Erythroblast (primary cell): ENCODE data around the gene TIMP3.

ENCODE experiments used
- DNase-seq, 2 experiments: peaks; one replicate each; lab custom pipeline; 2025; lab: John Stamatoyannopoulos, UW
- GATA1 ChIP-seq: IDR thresholded peaks from 2 replicates; pipeline ENCODE4 v1.6.1; 2011; ENCODE audit warnings: low read depth, mild to moderate bottlenecking, control low read depth, low read length, moderate library complexity
- POLR2A ChIP-seq: IDR thresholded peaks from 2 replicates; pipeline ENCODE4 v1.6.1; 2011; ENCODE audit warnings: mild to moderate bottlenecking, low read length

Gene TIMP3

DNA sequence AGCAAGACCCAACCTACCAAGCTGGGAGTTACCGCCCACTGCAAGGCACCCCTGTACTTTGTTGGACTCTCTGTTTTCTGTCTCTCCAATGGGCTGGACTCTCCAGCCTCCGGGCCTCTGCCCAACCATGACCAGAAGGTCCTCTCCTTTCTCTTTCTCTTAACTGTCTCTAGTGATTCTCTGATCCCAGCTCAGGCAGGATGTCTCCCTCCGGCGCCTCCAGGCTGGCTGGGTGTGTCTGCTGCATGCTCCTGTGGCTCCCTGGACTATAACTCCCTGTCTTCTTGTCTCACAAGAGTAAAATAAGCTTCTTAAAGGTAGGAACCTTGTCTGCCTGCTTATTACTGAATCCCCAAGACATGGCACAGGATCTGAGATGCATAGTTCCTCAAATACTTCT, 36.3 kb downstream of the TIMP3 start:
- DNase-seq, result no peak

DNA sequence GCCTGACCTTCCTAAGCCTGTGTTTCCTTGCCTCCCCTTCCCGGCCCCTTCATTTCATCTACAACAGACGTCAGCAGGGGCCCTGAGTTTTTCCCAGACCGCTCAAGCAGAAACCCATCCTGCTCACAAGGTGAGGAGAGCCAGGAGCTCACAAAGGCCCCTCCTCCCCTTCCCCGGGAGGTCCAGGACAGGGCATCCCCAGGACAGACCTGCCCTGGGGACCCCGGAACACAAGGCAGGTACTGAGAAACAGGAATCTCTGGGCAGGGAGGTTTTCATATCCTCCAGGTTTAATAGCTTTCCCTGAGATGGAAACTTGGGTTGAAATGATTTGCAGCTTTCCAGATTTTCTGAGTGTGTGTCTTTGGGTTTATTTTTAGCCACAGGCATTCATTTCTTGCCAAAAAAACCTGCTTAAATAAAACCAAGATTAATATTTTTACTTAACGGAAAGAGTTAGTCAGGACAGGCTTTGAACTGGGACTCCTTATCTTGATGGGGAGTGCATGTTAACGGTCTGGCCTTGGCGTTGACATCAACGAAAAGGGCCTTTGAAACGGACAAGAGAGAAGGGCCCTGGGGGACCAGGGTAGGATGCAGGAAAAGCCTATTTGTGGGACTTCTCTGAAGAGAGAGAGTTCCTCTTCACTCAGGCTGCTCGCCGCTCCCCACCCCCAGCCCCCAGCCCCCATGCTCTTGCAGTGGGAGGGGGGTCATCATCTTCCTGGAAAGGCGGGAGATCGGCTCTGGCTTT, 38.5 kb downstream of the TIMP3 start:
- peak; percentile 45 to 57 for DNase-seq
- TF ChIP-seq POLR2A (no peak), GATA1 (no peak)

More for the DNA sequence above, 36.3 kb downstream of the TIMP3 start:
- TF ChIP-seq POLR2A, result no peak
- TF ChIP-seq GATA1, result no peak

DNA sequence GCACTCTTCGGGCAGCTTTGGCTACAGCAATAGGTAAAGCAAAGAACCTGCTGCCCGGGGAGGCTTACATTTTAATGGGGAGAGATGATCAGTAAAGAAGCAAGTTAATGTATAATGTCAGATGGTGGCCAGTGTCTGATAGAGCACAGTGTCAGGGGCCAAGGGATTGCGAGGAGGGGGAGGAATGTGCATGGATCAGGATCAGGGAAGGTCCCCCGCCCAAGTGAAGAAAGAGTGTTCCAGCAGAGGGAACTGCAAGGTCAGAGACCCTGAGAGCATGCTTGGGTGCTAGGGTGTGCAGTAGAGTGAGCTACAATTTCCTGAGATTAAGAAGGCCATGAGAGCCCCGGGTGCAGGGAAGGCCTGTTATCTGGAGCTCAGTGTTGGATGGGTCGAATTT, 39.7 kb downstream of the TIMP3 start:
- DNase-seq, result no peak
- no peak for TF ChIP-seq GATA1

DNA sequence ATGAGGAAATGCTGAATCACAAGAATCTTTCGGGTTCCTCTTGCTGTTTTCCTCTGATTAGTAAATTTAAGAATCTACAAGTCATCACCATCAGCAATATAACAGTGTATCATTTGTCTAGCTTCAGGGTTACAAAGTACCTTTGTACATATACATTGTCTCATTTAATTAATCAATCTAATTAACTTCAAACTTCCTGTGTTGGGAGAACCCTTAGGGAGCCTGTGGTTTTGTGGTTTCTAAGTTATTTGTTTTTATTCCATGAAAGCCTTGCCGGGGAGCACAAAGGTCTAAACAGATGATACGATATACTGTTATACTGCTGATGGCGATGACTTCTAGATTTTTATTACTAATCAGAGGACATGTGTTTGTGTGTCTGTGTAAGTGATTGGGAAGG, 41.0 kb downstream of the TIMP3 start:
- no peak for DNase-seq
- TF ChIP-seq POLR2A, result no peak
- TF ChIP-seq GATA1, result no peak

DNA sequence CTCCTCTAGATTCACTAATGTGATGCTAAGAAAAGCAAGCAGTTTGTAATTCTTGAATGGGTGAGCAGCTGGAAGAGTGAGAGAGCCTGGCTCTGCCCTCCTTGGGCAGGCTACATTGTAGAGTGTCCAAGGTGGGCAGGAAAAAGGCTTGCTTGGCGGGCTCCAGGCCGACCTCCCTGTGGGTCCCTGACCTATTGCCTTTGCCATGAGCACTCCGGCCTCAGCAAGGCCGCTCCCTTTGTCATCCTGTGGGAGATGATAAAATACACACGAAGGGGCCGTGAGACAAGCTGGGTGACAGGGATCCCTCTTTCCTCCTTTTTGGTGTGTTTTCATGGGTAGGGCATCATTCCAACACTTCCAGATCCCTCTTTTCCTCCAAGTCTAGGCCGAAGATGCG, 41.8 kb downstream of the TIMP3 start:
- DNase-seq, result no peak
- no peak for TF ChIP-seq POLR2A
- TF ChIP-seq GATA1, result no peak

DNA sequence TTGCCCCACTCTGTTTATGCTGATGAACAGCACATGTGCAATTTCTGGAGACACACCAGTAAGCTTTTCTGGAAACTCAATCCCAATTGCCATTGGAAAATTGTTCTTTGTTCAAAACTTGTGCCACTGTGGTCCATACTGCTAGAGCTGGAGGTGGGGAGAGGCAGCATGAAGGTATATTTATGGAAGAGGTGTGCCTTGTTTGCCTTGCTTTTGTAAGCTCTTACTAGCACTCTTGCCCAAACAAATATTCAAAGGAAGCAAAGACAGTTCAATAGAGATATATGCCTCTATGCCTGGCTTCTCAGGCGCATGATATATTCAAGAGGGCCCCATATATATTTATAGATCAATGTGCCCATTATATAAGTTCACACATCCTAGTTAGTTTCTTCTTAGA, 42.7 kb downstream of the TIMP3 start:
- TF ChIP-seq GATA1 (no peak), POLR2A (no peak)
- no peak for DNase-seq

DNA sequence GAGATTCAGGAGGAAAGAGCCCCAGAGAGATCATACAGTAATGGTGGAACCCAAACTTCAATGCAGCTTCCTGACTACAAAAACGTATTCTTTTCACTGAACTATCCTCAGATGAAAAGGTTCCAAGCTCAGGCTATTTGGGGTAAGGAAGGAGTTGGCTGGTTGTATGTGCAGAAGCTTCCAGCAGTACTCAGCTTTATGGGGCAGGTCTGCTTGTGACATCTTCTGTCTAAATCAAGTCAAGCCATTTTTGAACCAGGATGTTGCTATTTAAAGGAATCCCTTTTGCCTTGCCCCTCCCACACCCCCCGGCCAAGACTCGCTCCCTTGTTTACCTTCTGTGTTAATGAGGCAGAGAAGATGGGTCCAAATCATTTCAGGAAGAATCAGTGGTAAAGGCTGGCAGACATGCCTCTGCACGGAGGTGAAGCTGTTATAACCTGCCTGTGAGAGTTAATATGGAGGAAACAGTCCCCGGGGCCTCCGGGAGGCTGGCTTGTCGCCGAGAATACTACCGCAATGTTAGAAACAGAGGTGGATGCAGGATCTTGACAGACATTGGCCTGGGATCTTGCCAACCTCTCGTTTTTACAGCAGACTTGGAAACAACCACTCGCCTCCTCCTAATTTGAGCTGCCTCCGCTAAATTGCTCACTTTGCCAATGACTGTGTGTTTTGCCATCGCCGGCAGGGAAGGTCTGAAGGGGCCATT, 45.4 kb downstream of the TIMP3 start:
- TF ChIP-seq GATA1 (no peak), POLR2A (no peak)
- DNase-seq, result no peak

DNA sequence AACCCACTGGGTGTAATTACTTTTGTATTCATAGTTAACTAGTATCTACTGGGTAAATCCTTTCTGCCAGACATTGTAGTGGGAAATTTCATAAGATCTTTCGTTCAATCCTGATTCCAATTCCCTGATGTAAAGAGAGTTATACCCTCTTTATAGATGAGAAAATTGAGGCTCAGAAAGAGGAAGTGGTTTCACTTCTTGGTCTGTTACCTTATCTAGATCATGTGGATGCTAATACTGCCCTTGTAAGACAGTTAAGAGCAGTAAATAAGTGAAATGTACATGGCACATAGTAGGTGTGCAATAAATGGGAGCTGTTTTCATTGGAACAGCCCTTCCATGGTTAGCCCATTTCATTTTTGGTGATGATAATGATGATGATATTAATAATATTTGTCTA, 46.7 kb downstream of the TIMP3 start:
- DNase-seq, result no peak
- TF ChIP-seq POLR2A, result no peak

DNA sequence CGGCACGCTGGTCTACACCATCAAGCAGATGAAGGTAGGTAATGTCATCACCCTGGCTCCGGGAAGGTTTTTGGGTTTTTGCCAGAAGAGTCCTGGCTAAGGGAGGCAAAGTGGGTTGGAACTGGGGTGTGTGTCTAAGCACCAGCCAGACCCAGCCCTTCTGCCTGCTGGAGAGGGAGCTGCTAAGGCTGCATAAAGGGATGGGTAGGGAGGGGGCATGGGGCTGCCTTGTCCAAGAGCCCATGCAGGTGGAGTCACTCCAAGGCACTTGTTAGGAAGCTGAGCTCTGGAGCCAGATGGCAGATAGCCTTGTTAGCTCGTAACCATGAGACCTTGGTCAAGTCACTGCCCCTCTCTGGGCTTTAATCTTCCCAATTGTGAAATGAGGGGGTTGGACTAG, 48.0 kb downstream of the TIMP3 start:
- TF ChIP-seq POLR2A (no peak), GATA1 (no peak)
- DNase-seq, result no peak

DNA sequence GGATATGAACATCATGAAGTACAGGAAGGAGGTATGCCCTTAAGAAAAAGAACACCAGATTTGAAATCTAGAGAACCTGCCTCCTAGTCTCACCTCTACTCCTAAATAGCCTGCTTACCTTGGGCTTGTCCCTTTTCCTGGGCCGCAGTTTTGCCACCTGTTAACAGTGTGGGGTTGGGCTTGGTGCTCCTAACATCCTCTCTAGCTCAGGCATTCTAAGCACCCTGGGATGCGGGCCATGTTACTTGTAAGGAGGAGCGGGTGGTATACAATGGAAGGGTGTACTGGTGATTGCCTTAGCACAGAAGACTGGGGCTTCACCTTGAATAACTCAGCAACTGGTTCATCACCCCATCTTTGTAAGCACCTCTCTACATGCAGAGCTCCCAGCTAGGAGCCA, 48.7 kb downstream of the TIMP3 start:
- DNase-seq, result no peak
- TF ChIP-seq GATA1, result no peak

DNA sequence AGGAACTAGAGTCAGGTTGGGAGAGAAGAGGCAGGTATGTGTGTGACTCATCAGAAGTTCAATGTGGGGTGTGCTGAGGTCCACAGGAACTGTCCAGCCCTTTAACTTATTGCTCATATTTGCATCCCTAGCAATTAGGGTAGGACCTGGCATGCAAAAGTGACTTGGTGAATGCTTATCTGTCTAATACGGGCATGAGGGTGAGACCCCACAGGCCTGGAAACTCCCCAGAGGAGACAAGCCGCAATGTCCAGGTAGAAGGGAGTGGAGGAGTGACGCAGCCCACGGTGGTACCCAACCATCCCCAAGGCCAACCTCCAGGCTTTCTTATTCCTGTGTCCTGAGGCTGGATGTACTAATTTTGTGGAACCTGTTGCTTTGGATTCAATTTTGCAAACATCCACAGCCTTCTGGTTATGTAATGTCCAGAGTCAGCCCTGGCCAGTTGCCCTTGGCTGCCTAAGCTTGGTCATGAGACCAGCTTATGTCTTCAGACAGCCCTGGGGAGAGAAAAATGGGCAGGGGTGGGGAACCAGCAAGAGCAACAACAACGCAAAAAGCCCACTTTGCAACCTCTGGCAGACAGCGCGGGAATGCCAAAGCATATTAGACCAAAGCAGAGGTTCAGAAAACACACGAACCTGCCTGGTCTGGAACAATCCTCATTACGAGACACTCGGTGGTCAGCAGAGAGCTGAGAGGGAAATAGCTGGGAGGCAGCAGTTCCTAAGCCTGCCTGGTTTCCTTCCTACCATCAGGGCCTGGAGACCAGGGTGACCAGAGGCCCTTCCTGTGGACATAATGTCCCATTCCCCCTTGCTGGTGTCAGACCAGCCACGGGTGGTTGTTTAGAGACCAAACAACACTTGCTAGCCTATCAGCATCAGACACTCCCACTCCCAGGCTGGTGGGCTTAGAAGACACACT, 49.3 kb downstream of the TIMP3 start:
- no peak for TF ChIP-seq POLR2A
- TF ChIP-seq GATA1, result no peak
- DNase-seq, result no peak

DNA sequence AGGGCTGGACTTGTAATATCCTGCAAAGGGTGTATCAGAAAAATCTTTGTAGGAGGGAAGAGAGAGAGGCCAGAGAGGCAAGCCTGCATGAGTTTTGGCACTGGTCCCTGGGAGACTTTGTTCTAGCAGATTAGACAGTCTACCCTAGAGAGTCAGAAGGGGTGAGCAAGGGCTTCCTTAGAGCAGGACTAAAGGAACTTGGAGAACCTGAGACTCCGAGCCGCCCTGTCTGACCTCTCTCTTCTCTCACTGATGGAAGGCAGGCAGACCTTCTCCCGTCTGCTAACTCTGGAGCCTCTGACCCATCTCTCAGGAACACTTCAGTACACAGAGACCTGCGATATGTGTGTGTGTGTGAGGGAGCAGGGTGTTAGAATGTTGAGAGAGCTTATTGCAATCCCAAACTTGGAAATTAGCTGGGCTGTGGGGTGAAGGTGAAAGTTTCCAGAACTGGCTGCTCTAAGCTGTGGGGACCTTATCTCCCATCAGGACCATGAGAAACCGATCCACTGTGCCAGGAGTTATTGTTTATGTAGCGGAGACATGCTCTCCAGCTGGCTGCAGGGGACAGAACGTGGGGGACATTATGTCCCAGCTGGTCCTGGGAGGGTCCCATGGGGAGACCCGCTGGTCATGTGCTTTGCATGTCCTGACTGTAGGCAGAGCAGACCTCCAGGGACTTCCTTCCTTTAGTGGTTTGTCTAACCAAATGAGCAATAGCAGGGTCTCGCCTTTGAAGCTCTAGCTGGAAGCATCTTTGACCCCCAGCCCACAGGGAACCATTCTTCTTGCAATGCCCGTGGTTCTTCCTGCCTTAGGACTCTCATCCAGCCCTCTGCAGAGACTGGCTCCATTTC, 51.1 kb downstream of the TIMP3 start:
- DNase-seq, result peak; percentile 75 to 81
- TF ChIP-seq GATA1, result no peak
- no peak for TF ChIP-seq POLR2A

DNA sequence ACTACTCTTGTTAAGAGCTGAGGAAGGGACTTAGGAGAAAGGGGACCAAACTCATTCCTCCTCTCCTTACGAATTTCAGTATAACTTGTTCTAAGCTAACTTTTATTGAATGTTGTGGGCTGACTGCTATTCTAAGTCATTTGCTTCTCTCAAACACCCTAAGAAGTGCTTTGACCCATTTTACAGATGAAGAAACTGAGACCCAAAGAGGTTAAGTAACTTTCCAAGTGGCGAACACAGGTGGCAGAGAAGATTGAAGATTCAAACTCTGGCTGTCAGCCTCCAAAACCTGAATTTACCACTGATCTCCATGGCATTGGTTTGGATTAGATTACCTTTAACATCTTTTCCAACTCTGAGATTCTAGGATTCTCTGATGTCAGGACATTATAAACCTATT, 52.2 kb downstream of the TIMP3 start:
- DNase-seq, result no peak
- TF ChIP-seq POLR2A, result no peak
- no peak for TF ChIP-seq GATA1

DNA sequence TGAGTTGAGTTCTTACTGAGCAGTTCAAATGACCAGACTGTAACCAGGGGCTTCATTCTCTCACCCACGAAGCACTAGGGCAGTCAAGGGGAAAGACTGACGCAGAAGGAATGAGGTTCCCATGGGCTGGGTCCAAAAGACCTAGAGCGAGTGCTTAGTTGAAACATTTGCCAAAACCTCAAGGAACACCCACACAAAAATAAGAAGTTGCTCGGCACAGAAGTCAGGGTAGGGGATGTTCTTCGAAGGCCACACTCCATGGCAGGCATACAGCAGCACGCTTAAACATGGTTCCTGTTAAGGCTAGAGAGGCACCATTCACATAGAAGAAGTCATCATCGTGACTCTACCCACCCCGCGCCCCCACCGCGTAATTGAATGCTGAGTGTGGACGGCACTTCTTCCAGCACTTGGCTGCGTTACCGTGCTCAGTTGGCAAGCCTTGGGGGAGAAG, 52.9 kb downstream of the TIMP3 start:
- no peak for TF ChIP-seq POLR2A
- no peak for TF ChIP-seq GATA1
- no peak for DNase-seq
